Panc1 (cell line): ENCODE results near the gene PRKAR2B.

ENCODE experiments used
- POLR2AphosphoS5 ChIP-seq: IDR thresholded peaks from 2 replicates; pipeline ENCODE4 v1.6.1; 2012; ENCODE audit warnings: mild to moderate bottlenecking, low read depth, low read length, moderate library complexity
- SIN3A ChIP-seq: IDR thresholded peaks from 2 replicates; pipeline ENCODE4 v1.6.1; 2012; ENCODE audit warnings: low read depth, mild to moderate bottlenecking, low read length, moderate library complexity, borderline replicate concordance; ENCODE audit not compliant: insufficient read depth
- TCF7L2 ChIP-seq: IDR thresholded peaks from 2 replicates; pipeline ENCODE4 v1.6.1; 2011; ENCODE audit warnings: mild to moderate bottlenecking, low read depth, low read length, inconsistent platforms
- TF ChIP-seq, protein P1 (sequence below): fragments of 450-650 bp; IDR thresholded peaks from 2 replicates; pipeline ENCODE4 v1.5.1; 2017; ENCODE audit warnings: mild to moderate bottlenecking
- TF ChIP-seq, protein P2 (sequence below), 2 experiments: IDR thresholded peaks; 2 replicates each; pipeline ENCODE4 v1.6.1; 2011 to 2012; ENCODE audit warnings: low read depth in 2 of 2, control low read depth in 1 of 2, low read length in 1 of 2, mild to moderate bottlenecking in 1 of 2, moderate library complexity in 1 of 2; ENCODE audit not compliant: insufficient read depth in 1 of 2

DNA sequence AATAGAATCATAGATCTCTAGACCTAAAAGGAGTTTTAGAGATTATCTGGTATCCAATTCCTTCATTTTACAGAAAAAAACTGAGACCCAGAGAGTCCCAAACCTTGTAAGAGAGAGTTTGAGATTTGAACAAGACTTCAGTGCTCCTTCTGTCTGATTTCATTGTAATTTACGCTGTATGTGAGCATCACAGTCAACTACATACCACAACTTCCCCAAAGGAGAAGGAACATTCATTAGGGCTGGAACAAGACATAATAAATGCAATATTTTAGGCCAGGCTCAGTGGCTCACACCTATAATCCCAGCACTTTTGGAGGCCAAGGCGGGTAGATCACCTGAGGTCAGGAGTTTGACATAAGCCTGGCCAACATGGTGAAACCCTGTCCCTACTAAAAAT lies 17.3 kb upstream of the PRKAR2B start:
- TF ChIP-seq, protein P1, sequence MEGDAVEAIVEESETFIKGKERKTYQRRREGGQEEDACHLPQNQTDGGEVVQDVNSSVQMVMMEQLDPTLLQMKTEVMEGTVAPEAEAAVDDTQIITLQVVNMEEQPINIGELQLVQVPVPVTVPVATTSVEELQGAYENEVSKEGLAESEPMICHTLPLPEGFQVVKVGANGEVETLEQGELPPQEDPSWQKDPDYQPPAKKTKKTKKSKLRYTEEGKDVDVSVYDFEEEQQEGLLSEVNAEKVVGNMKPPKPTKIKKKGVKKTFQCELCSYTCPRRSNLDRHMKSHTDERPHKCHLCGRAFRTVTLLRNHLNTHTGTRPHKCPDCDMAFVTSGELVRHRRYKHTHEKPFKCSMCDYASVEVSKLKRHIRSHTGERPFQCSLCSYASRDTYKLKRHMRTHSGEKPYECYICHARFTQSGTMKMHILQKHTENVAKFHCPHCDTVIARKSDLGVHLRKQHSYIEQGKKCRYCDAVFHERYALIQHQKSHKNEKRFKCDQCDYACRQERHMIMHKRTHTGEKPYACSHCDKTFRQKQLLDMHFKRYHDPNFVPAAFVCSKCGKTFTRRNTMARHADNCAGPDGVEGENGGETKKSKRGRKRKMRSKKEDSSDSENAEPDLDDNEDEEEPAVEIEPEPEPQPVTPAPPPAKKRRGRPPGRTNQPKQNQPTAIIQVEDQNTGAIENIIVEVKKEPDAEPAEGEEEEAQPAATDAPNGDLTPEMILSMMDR = no peak
- TF ChIP-seq, protein P2, sequence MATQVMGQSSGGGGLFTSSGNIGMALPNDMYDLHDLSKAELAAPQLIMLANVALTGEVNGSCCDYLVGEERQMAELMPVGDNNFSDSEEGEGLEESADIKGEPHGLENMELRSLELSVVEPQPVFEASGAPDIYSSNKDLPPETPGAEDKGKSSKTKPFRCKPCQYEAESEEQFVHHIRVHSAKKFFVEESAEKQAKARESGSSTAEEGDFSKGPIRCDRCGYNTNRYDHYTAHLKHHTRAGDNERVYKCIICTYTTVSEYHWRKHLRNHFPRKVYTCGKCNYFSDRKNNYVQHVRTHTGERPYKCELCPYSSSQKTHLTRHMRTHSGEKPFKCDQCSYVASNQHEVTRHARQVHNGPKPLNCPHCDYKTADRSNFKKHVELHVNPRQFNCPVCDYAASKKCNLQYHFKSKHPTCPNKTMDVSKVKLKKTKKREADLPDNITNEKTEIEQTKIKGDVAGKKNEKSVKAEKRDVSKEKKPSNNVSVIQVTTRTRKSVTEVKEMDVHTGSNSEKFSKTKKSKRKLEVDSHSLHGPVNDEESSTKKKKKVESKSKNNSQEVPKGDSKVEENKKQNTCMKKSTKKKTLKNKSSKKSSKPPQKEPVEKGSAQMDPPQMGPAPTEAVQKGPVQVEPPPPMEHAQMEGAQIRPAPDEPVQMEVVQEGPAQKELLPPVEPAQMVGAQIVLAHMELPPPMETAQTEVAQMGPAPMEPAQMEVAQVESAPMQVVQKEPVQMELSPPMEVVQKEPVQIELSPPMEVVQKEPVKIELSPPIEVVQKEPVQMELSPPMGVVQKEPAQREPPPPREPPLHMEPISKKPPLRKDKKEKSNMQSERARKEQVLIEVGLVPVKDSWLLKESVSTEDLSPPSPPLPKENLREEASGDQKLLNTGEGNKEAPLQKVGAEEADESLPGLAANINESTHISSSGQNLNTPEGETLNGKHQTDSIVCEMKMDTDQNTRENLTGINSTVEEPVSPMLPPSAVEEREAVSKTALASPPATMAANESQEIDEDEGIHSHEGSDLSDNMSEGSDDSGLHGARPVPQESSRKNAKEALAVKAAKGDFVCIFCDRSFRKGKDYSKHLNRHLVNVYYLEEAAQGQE (IDR thresholded peaks at IDR 0.05; ENCODE audit: insufficient read depth in 1 of 2, low read depth in 2 of 2, low read length in 1 of 2) = no peak
- TF ChIP-seq POLR2AphosphoS5 (no peak), SIN3A (no peak), TCF7L2 (no peak)
